Smooth muscle cell (in vitro differentiated cells): ENCODE results near the gene KHDRBS1. TPM values are rescaled to one million over a fixed set of nuclear protein-coding genes. Genes with fewer than 3 reads are reported as not detected.

Experiments used
- DNase-seq: peaks from one replicate; lab custom pipeline; 2025; ENCODE audit not compliant: unreplicated experiment; lab: John Stamatoyannopoulos, UW
- H2AFZ ChIP-seq: fragments of 200-600 bp; sonication (generic); 2 replicates; pipeline ENCODE4 v1.6.0; 2016; ENCODE audit warnings: antibody characterized with exemption, low read depth, mild to moderate bottlenecking
- H3F3A ChIP-seq: fragments of 200-600 bp; sonication (generic); 2 replicates; pipeline ENCODE4 v1.6.0; 2017; ENCODE audit warnings: antibody characterized with exemption, low read depth
- H3K27ac ChIP-seq: fragments of 200-600 bp; sonication (generic); 2 replicates; pipeline ENCODE4 v1.5.1; 2016; ENCODE audit warnings: low read depth, mild to moderate bottlenecking
- H3K27me3 ChIP-seq: fragments of 200-600 bp; sonication (generic); 2 replicates; pipeline ENCODE4 v1.6.1; 2016; ENCODE audit warnings: low read depth, mild to moderate bottlenecking
- H3K36me3 ChIP-seq: fragments of 200-600 bp; sonication (generic); 2 replicates; pipeline ENCODE4 v1.5.1; 2016; ENCODE audit warnings: low read depth
- H3K4me1 ChIP-seq: fragments of 200-600 bp; sonication (generic); 2 replicates; pipeline ENCODE4 v1.5.1; 2016; ENCODE audit warnings: low read depth
- H3K4me2 ChIP-seq: fragments of 200-600 bp; sonication (generic); 2 replicates; pipeline ENCODE4 v1.6.0; 2016; ENCODE audit warnings: mild to moderate bottlenecking
- H3K4me3 ChIP-seq: fragments of 200-600 bp; sonication (generic); 2 replicates; pipeline ENCODE4 v1.5.1; 2016; ENCODE audit warnings: mild to moderate bottlenecking
- H3K79me2 ChIP-seq: fragments of 200-600 bp; sonication (generic); 2 replicates; pipeline ENCODE4 v1.6.0; 2016; ENCODE audit warnings: low read depth, mild to moderate bottlenecking
- H3K9ac ChIP-seq: fragments of 200-600 bp; sonication (generic); 2 replicates; pipeline ENCODE4 v1.6.0; 2016; ENCODE audit warnings: low read depth
- H3K9me3 ChIP-seq: fragments of 200-600 bp; sonication (generic); replicated peaks from 2 replicates; pipeline ENCODE4 v1.5.1; 2016; ENCODE audit warnings: low read depth
- H4K20me1 ChIP-seq: fragments of 200-600 bp; sonication (generic); 2 replicates; pipeline ENCODE4 v1.6.0; 2016; ENCODE audit warnings: low read depth
- WGBS: methylation state at CpG from one replicate; pipeline ENCODE4 v1.1.7; 2016; ENCODE audit warnings: low lambda C conversion rate; 5-methylcytosine and 5-hydroxymethylcytosine counted together
- polyA plus RNA-seq: library from polyadenylated mRNA; unstranded; fragments of >200 nt; fragmentation: Nextera tagmentation; extraction: Ambion mirVana; gene quantifications from 2 replicates; pipeline ENCODE4 v1.2.1, GENCODE V29; 2016
- total RNA-seq: library from RNA; depleted of rRNA; stranded (reverse); fragments of >200 nt; gene quantifications from 2 replicates; pipeline ENCODE4 v1.2.3, GENCODE V29; 2014
- TF ChIP-seq, protein P1 (sequence below): fragments of 200-600 bp; sonication (generic); IDR thresholded peaks from 2 replicates; pipeline ENCODE4 v1.5.1; 2017; ENCODE audit warnings: borderline replicate concordance, mild to moderate bottlenecking, antibody characterized with exemption; ENCODE audit not compliant: insufficient read depth, poor library complexity, severe bottlenecking

The KHDRBS1 gene
- total and polyA plus RNA-seq, 2 experiments from 2014 or later, result 80.4 to 85.0 TPM

DNA sequence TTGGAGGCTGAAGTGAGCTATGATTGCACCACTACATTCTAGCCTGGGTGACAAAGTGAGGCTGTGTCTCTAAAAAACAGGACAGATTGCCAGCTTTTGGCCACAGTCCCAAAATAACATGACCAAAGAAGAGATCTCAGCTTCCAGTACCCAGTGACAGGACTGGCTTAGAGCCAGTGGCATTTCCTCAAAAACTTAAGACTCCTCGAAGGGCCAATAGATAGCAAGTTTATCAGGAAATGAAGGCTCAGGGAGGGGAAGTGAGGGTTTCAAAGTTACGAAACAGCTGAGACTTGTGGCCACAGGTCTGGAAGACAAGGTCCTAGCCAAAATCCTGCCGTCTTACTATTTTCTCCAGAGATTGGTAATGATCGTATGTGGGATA lies 52.8 kb downstream of the KHDRBS1 start:
- no peaks in the 10 kb centered on the region for H3K79me2 ChIP-seq
- no peak overlapping the region for H3K27ac ChIP-seq
- no peaks in the 10 kb centered on the region for H3K36me3 ChIP-seq
- no peak overlapping the region for H3K9ac ChIP-seq
- no peak overlapping the region for H3K4me2 ChIP-seq
- no peaks in the 10 kb centered on the region for H3K9me3 ChIP-seq
- DNase-seq, result no peak
- WGBS, result 29% methylated on average over 4 of the region's 4 CpGs
- H3K4me3 ChIP-seq, result no peak overlapping the region
- peaks cover 47% of the 10 kb centered on the region for H3F3A ChIP-seq
- H3K4me1 ChIP-seq, result peaks cover 25% of the 10 kb centered on the region
- H2AFZ ChIP-seq, result no peak overlapping the region
- H4K20me1 ChIP-seq, result peaks cover 25% of the 10 kb centered on the region
- no peaks in the 10 kb centered on the region for H3K27me3 ChIP-seq
- TF ChIP-seq, protein P1, sequence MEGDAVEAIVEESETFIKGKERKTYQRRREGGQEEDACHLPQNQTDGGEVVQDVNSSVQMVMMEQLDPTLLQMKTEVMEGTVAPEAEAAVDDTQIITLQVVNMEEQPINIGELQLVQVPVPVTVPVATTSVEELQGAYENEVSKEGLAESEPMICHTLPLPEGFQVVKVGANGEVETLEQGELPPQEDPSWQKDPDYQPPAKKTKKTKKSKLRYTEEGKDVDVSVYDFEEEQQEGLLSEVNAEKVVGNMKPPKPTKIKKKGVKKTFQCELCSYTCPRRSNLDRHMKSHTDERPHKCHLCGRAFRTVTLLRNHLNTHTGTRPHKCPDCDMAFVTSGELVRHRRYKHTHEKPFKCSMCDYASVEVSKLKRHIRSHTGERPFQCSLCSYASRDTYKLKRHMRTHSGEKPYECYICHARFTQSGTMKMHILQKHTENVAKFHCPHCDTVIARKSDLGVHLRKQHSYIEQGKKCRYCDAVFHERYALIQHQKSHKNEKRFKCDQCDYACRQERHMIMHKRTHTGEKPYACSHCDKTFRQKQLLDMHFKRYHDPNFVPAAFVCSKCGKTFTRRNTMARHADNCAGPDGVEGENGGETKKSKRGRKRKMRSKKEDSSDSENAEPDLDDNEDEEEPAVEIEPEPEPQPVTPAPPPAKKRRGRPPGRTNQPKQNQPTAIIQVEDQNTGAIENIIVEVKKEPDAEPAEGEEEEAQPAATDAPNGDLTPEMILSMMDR, result no peak

DNA sequence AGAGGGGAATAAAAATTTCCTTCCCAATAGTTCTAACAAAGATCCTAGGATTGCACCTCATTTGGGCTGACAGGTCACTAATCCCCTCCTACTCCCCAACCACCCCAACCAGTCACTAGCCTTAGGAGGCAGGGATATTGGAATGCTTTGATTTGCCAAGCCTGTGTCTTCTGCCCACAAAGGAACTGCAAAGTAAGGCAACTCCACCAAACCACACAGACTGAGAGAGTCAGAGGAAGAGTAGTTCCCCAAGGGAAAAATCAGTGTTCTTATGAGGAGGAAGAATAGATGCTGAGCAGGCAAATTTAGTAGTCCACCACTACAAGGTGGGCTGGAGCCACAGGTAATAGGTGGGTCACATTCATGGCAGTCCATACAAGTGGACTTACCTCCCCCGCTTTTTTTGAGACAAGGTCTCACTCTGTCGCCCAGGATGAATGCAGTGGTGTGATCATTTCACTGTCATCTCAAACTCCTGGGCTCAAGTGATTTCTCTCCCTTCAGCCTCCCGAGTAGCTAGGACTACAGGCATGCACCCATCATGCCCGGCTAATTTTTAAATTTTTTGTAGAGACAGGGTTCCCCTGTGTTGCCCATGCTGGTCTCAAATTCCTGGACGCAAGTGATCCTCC lies 55.4 kb downstream of the KHDRBS1 start:
- TF ChIP-seq, protein P1, result no peak
- Histone ChIP-seq H4K20me1 (peaks cover 5% of the 10 kb centered on the region), H3K36me3 (no peaks in the 10 kb centered on the region), H3K4me1 (peaks cover 19% of the 10 kb centered on the region), H3K27me3 (no peaks in the 10 kb centered on the region), H3F3A (peaks cover 35% of the 10 kb centered on the region), H2AFZ (no peak overlapping the region), H3K79me2 (peaks cover 3% of the 10 kb centered on the region), H3K9ac (no peak overlapping the region), H3K4me2 (peak overlapping the region; percentile 65), H3K9me3 (no peaks in the 10 kb centered on the region), H3K4me3 (no peak overlapping the region), H3K27ac (peak overlapping the region; percentile 74)
- no peak for DNase-seq
- WGBS, result 64% methylated on average over 5 of the region's 5 CpGs

DNA sequence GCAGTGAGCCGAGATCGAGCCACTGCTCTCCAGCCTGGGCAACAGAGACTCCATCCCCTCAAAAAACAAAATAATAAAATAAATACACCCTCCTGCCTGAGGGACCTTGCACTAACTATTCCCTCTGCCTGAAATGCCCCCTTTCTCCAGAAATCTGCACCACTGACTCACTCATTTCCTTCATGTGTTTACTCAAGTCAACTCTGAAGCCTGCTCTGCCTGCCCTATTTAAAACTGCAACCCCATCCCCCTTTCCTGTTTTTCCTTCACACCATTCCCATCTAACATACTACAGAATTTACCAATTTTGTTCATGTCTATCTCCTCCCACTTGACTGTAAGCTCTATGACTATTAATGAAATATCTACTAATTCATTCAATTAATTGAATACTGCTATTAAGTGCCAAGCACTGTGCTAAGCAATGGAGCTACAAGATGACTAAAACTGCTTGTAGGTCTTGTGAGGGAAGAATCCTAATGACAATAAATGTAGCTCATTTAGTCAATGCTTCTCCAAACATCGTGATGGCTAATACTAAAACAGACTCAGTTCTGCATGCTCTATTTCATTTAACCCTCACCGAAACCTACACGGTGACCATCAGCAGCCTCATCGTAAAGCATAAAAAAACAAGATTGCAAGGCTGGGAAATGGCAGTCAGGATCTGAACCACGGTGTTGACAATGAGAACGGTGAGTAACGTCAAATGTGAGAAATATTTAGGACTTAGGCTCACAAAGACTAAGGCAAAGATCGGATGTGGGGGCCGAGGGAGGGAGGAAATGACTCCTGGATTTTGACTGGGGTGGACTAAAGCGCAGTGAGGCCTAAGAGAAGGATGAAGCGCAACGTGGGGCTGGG lies 58.3 kb downstream of the KHDRBS1 start:
- Histone ChIP-seq H3K4me2 (peak overlapping the region; percentile 93), H3K9ac (peak overlapping the region; percentile 68), H3F3A (peaks cover 19% of the 10 kb centered on the region)

More for the DNA sequence above, 58.3 kb downstream of the KHDRBS1 start:
- Histone ChIP-seq H3K36me3 (no peaks in the 10 kb centered on the region), H3K4me1 (peaks cover 19% of the 10 kb centered on the region), H4K20me1 (peaks cover 5% of the 10 kb centered on the region), H2AFZ (no peak overlapping the region), H3K4me3 (peak overlapping the region; percentile 86), H3K79me2 (peaks cover 8% of the 10 kb centered on the region), H3K9me3 (no peaks in the 10 kb centered on the region), H3K27me3 (no peaks in the 10 kb centered on the region), H3K27ac (peak overlapping the region; percentile 81)
- 21% methylated on average over 14 of the region's 14 CpGs for WGBS
- TF ChIP-seq, protein P1, result no peak
- DNase-seq, result no peak
